ENCODE data around the gene AP2A1. TPM values are rescaled to one million over a fixed set of nuclear protein-coding genes. Genes with fewer than 3 reads are reported as not detected.

The AP2A1 gene
- total and polyA plus RNA-seq, 10 of the 15 experiments (the other 5 are each of a cell fraction or from before 2014, with no cell fraction given): 0.68 to 78.8 (median 33.8) TPM

- TF ChIP-seq NFXL1 (IDR thresholded peaks at IDR 0.05; ENCODE audit: borderline replicate concordance) (no peak), REST (IDR thresholded peaks at IDR 0.05; ENCODE audit: low read depth, low read length) (no peak), SIX5 (IDR thresholded peaks at IDR 0.05; ENCODE audit: low read depth, low read length, severe bottlenecking) (no peak), EZH2 (IDR thresholded peaks at IDR 0.05; ENCODE audit: borderline replicate concordance, control insufficient read depth, low read depth, low read length) (no peak), KDM1A (IDR thresholded peaks at IDR 0.05; ENCODE audit: borderline replicate concordance) (no peak)
Measured at GRCh38 chr19:49780861-49781260, 14.1 kb downstream of the AP2A1 start (continued).

- no peak overlapping the region for H3K27ac ChIP-seq (ENCODE audit: control insufficient read depth, insufficient read depth)
- intact Hi-C loops (cut with micrococcal nuclease; ENCODE audit: unreplicated experiment): no loop called here
- no TSS peak for BruUV-seq (replicated peaks)
- H4K20me1 ChIP-seq (ENCODE audit: control insufficient read depth, insufficient read depth): no peaks in the 10 kb centered on the region
- no peak overlapping the region for H3K4me3 ChIP-seq
- no peak overlapping the region for H3K9ac ChIP-seq (ENCODE audit: control insufficient read depth, insufficient read depth, low read length)
- no peak overlapping the region for H2AFZ ChIP-seq (ENCODE audit: control insufficient read depth, low read depth, low read length)
- H3K27me3 ChIP-seq (replicated peaks in 1 of 2; ENCODE audit: control insufficient read depth in 2 of 2, insufficient read depth in 2 of 2, low read length in 1 of 2): no peaks in the 10 kb centered on the region
- ATAC-seq: no peak
- no peaks in the 10 kb centered on the region; the same call in 2 of the 3 replicates for H3K9me3 ChIP-seq (replicated peaks; ENCODE audit: control insufficient read depth, insufficient read depth, low read length)
- 83% methylated on average over 6 of the region's 7 CpGs for WGBS (ENCODE audit: insufficient coverage, insufficient replicate concordance, low lambda C conversion rate, missing lambda C conversion rate)
- H3K36me3 ChIP-seq (ENCODE audit: control insufficient read depth in 2 of 2, insufficient read depth in 2 of 2, low read length in 1 of 2): peaks cover 3 to 12% of the 10 kb centered on the region in 2 experiments; a peak in 3 of 4 replicates
- peaks cover 11% of the 10 kb centered on the region for H3K4me1 ChIP-seq (ENCODE audit: control insufficient read depth, insufficient read depth, low read length)
- ChIA-PET SMC1A (ENCODE audit: uncharacterized antibody, unreplicated experiment) (no interaction called here), POLR2A (no interaction called here), RAD21 (ENCODE audit: unreplicated experiment) (no interaction called here), CTCF (no interaction called here)
- FAIRE-seq: no peak
- no peak for DNase-seq (ENCODE audit: low read depth, low spot score)
- no peak overlapping the region for H3K4me2 ChIP-seq (ENCODE audit: control insufficient read depth, insufficient read depth)
- in situ Hi-C loops (cut with MboI): no loop called here
- no peaks in the 10 kb centered on the region; the same call in 1 of the 2 replicates for H3K79me2 ChIP-seq (ENCODE audit: control insufficient read depth, insufficient read depth, low read length)
- no peak for TF ChIP-seq MTA2 (IDR thresholded peaks at IDR 0.05; ENCODE audit: low read depth)
- TF ChIP-seq PRDM15 (CRISPR knock-in tag; IDR thresholded peaks at IDR 0.05): no peak
- TF ChIP-seq SP1 (IDR thresholded peaks at IDR 0.05; ENCODE audit: low read depth, low read length): no peak
- TF ChIP-seq MLLT1 (IDR thresholded peaks at IDR 0.05): no peak
- TF ChIP-seq NBN (IDR thresholded peaks at IDR 0.05): no peak
- no peak for TF ChIP-seq NFXL1 (IDR thresholded peaks at IDR 0.05; ENCODE audit: borderline replicate concordance)
- no peak for TF ChIP-seq NR2C1 (IDR thresholded peaks at IDR 0.05)
- TF ChIP-seq JUNB (IDR thresholded peaks at IDR 0.05): no peak
- no peak for TF ChIP-seq BCL3 (IDR thresholded peaks at IDR 0.05; ENCODE audit: borderline replicate concordance, insufficient read depth, low read depth, low read length, poor library complexity, severe bottlenecking)
- no peak for TF ChIP-seq IKZF2 (IDR thresholded peaks at IDR 0.05)
Measured at GRCh38 chr19:49781394-49781793, 14.6 kb downstream of the AP2A1 start.

Data from GM12878 (cell line).